Fibroblast of the aortic adventitia (primary cell): ENCODE results near the gene KEL. TPM values are rescaled to one million over a fixed set of nuclear protein-coding genes. Genes with fewer than 3 reads are reported as not detected.

Experiments used
- DNase-seq: peaks from one replicate; pipeline ENCODE4 v3.0.0-alpha.2; 2010; ENCODE audit warnings: low read depth
- H3K4me3 ChIP-seq: 2 replicates; pipeline ENCODE4 v1.5.1; 2011; ENCODE audit warnings: low read depth, mild to moderate bottlenecking, control low read depth, low read length, moderate library complexity
- total RNA-seq: library from RNA; depleted of rRNA; stranded (reverse); fragments of >200 nt; gene quantifications from 2 replicates; pipeline ENCODE4 v1.2.3, GENCODE V29; 2012; ENCODE audit warnings: low replicate concordance
- TF ChIP-seq, protein P1 (sequence below): IDR thresholded peaks from 2 replicates; pipeline ENCODE4 v1.5.1; 2011; ENCODE audit warnings: mild to moderate bottlenecking, low read length, control low read depth, inconsistent platforms; ENCODE audit not compliant: insufficient read depth

Gene KEL
- total RNA-seq, 1 donor = not detected

- no peak overlapping the region for H3K4me3 ChIP-seq
- TF ChIP-seq, protein P1, sequence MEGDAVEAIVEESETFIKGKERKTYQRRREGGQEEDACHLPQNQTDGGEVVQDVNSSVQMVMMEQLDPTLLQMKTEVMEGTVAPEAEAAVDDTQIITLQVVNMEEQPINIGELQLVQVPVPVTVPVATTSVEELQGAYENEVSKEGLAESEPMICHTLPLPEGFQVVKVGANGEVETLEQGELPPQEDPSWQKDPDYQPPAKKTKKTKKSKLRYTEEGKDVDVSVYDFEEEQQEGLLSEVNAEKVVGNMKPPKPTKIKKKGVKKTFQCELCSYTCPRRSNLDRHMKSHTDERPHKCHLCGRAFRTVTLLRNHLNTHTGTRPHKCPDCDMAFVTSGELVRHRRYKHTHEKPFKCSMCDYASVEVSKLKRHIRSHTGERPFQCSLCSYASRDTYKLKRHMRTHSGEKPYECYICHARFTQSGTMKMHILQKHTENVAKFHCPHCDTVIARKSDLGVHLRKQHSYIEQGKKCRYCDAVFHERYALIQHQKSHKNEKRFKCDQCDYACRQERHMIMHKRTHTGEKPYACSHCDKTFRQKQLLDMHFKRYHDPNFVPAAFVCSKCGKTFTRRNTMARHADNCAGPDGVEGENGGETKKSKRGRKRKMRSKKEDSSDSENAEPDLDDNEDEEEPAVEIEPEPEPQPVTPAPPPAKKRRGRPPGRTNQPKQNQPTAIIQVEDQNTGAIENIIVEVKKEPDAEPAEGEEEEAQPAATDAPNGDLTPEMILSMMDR = no peak
- no peak for DNase-seq
These were observed 29.6 kb downstream of the KEL start for GRCh38 chr7:142932386-142933091.

DNA sequence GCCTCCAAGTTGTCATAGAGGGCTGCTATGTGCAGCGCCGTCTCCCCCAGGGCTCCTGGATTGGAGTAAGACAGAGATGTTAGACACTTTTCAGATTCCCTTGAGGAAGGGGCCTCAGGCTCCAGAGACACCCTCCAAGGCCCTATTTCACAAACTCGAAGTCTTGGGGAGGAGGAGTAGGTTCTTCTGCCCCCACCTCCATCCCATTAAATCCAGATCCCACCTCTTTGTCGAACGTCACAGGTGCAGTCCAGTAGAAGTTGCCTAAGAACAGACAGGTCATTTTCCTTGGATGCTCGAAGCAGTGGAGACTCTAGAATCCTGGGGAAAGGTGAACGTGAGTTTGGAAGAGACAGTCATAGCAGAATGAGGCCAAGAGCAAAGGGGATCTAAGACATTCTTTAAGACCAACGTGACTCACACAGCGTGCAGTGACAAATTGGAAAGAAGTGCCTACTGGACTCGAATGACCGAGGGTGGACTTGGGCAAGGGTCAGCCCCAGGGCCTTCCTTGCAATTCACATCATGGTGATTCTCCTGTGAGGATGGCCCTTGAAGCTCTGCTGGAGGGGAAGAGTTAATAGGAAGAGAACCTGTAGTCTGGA, 31.9 kb downstream of the KEL start:
- no peak for DNase-seq
- TF ChIP-seq, protein P1 = no peak
- no peak overlapping the region for H3K4me3 ChIP-seq

- DNase-seq = no peak
- H3K4me3 ChIP-seq = no peak overlapping the region
- TF ChIP-seq, protein P1 = no peak
These were observed 34.2 kb downstream of the KEL start for GRCh38 chr7:142927949-142928348.

DNA sequence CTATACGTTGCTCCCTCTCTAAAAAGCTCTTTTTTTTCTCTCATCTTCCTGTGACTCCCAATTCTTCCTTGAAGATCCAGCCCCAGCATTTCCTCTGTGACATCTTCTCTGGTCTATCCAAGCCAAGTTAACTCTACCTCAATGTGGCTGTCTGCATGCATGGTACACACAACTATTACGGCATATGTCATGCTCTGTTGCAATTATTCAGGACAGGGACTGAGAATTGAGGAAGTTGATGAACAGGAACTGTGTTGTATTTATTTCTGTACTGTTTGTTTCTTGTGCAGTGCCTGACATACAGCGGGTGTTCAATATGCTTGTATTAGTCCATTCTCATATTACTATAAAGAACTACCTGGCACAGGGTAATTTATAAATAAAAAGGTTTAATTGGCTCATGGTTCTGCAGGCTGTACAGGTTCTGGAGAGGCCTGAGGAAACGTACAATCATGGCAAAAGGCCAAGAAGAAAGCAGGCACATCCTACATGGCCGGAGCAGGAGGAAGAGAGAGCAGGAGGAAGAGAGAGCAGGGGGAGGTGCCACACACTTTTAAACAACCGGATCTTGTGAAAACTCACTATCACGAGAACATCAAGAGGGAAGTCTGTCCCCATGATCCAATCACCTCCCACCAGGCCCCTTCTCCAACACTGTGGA, 34.9 kb downstream of the KEL start:
- no peak overlapping the region for H3K4me3 ChIP-seq
- TF ChIP-seq, protein P1 = no peak
- no peak for DNase-seq

DNA sequence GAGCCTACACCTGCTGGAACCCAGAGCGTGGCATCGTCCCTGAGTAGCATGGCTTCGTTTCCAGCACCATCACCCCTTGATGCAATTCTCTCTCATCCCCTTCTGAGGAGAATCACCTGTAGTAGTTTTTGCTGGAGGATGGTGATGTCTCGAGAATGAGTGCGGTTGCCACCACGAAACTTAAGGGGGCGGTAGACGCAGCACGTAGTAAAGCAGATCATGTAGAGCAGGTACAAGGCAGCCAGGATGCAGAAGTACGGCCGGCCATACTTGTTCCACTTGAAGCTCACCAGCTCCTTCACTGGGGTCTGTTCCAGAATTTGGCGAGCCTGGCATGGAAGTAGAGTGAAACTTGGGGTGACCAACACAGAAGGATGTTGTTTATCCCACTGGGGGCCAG, 36.8 kb downstream of the KEL start:
- TF ChIP-seq, protein P1 = no peak
- no peak for DNase-seq
- no peak overlapping the region for H3K4me3 ChIP-seq

DNA sequence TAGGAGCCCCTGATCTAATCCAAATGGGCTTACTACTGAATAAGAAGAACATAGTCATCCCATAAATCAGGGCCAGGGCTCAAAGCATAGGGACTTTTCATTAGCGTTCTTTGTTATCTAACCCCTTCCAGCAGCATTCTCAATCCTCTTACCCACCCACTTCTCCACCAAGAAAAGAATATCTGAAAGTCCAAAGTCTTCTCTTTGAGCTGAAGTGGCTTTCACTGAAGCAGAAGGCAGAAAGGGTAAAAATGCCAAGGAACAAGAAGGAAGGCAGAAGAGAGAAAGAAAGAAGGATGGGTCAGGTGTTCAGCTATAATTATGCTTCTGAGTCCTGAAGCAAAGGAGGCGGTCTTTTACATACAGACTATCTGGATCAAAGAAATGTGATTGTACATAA, 38.8 kb downstream of the KEL start:
- DNase-seq = no peak
- TF ChIP-seq, protein P1 = no peak
- no peak overlapping the region for H3K4me3 ChIP-seq
